Esophagus squamous epithelium (tissue), 5 donors: ENCODE results near the gene SUSD3. TPM values are rescaled to one million over a fixed set of nuclear protein-coding genes. Genes with fewer than 3 reads are reported as not detected.

Source experiments
- DNase-seq: peaks from one replicate; lab custom pipeline; 2025; lab: John Stamatoyannopoulos, UW
- H3K27ac ChIP-seq, 4 donors: fragments of 200-600 bp; sonication (generic); one replicate each; pipeline ENCODE4 v1.5.1; 2016 to 2019; ENCODE audit warnings: mild to moderate bottlenecking in 1 of 4
- H3K27me3 ChIP-seq, 4 donors: fragments of 200-600 bp; sonication (generic); 1 replicate in 3 of 4; 2 replicates in 1 of 4; pipeline versions ENCODE4 v1.5.1 to v1.6.0; 2017 to 2021; ENCODE audit warnings: antibody characterized with exemption in 1 of 4
- H3K36me3 ChIP-seq, 3 donors: fragments of 200-600 bp; sonication (generic); one replicate each; pipeline ENCODE4 v1.5.1; 2016 to 2019
- H3K4me1 ChIP-seq, 3 donors: fragments of 200-600 bp; sonication (generic); one replicate each; pipeline ENCODE4 v1.5.1; 2017 to 2019
- H3K4me3 ChIP-seq, 4 donors: fragments of 200-600 bp; sonication (generic); 1 replicate in 3 of 4; 2 replicates in 1 of 4; pipeline ENCODE4 v1.5.1; 2016 to 2019; ENCODE audit warnings: mild to moderate bottlenecking in 2 of 4, moderate library complexity in 1 of 4
- H3K9me3 ChIP-seq, 3 donors: fragments of 200-600 bp; sonication (generic); one replicate each; pipeline ENCODE4 v1.5.1; 2016 to 2019
- CTCF ChIP-seq, 6 experiments: fragments of 450-650 bp in 4 of 6; fragments of 200-600 bp in 2 of 6; sonication (generic) in 2 of 6; IDR thresholded peaks; one replicate each; pipeline ENCODE4 v1.5.1; 2016 to 2019; ENCODE audit warnings: antibody characterized with exemption in 6 of 6, mild to moderate bottlenecking in 4 of 6, moderate library complexity in 4 of 6
- POLR2A ChIP-seq, 4 donors: fragments of 450-650 bp; IDR thresholded peaks; one replicate each; pipeline ENCODE4 v1.6.1; 2017; ENCODE audit warnings: antibody characterized with exemption in 4 of 4, mild to moderate bottlenecking in 4 of 4, moderate library complexity in 3 of 4
- WGBS, 2 donors: methylation state at CpG; one replicate each; pipeline ENCODE4 v1.1.5; 2018; 5-methylcytosine and 5-hydroxymethylcytosine counted together
- intact Hi-C: fragments of 100-400 bp; cut with DNase I; formaldehyde crosslinking; loops from one replicate; pipeline ENCODE4 v1.15.0; 2022
- total RNA-seq, 4 donors: library from RNA; depleted of rRNA; stranded (reverse); fragments of >200 nt; gene quantifications; one replicate each; pipeline ENCODE4 v1.1.0, GENCODE V29; 2016
- donor health status: DM: yes; HTN: yes; CAD: no.

SUSD3 gene
- total RNA-seq, 4 donors from 2014 or later = 0.22 to 5.8 (median 2.7) TPM

DNA sequence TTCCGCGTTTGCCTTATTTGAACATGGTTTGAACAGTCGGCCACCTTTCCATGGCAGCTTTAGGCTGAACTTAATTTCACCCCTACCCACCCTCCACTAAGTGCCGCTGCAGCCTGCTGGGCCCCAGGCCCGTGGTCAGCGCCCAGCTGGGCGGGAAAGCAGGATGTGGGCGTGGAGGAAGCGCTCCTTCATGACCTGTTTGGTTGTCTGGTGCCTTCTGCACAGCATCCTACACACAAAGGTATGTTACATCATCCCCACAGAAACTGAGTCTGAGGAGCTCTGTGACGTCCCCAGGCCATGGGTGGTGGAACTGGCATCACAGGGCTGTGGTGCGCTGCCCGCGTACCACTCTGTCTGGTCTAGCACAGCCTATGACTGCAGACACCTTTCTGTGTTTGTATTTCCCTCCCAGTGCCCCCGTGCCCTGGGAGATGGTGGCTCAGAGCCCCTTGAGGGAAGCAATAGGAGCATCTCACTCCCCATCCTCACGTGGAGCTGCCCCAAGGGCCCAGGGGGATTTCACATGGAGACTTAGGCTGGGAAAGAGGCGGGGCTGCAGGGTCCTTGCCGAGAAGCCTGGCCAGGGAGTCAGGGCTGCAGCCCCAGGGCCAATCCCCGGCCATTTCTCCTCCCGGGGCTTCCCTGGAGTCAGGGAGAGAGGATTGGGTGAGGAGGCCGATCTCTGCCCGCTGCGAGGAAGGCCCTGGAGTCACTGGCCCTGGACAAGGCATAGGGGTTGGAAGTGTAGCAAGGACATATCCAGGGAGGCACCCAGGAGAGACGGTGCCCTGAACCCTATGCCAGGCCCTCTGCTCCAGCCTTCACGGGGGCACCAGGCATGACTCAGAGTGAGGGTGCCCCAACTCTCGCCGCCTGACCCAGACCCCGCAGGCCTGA is 37.5 kb upstream of the SUSD3 start:
- Histone ChIP-seq H3K9me3 (no peaks in the 10 kb centered on the region), H3K36me3 (peaks cover 0 to 47% (median 0%) of the 10 kb centered on the region in 3 donors), H3K27ac (no peak overlapping the region), H3K27me3 (no peaks in the 10 kb centered on the region), H3K4me3 (no peak overlapping the region), H3K4me1 (no peaks in the 10 kb centered on the region)
- TF ChIP-seq CTCF (IDR thresholded peaks at IDR 0.05) = no peak
- no peak for TF ChIP-seq POLR2A (IDR thresholded peaks at IDR 0.05)
- 55 to 68% methylated on average over 3 to 15 of the region's 27 CpGs for WGBS, 2 donors
- intact Hi-C loops = no loop called here
- no peak for DNase-seq

DNA sequence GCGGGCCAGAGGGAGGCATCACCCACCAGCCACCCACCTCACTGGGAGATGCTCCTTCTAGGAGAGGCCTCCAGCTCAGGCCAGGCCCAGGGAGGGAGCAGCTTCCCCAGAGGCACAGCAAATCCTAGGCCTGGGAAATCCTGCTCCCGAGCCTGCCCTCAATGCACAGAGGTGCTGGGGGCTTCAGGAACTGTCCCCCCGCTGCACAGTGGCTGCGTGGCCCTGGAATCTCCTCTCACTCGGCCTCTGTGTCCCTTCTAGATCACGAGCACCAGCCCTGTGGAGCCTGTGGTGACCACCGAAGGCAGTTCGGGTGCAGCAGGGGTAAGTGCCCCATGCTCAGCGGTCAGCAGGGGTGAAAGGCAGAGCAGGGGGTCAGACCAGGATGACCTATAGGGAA is 36.4 kb upstream of the SUSD3 start:
- H3K9me3 ChIP-seq = no peaks in the 10 kb centered on the region
- peaks cover 0 to 46% (median 0%) of the 10 kb centered on the region in 3 donors for H3K36me3 ChIP-seq
- no peaks in the 10 kb centered on the region for H3K27me3 ChIP-seq
- WGBS, 2 donors = 83 to 100% methylated on average over 2 of the region's 9 CpGs
- TF ChIP-seq CTCF (IDR thresholded peaks at IDR 0.05) (no peak), POLR2A (IDR thresholded peaks at IDR 0.05) (no peak)
- H3K4me3 ChIP-seq = no peak overlapping the region
- no peak overlapping the region for H3K27ac ChIP-seq
- DNase-seq = no peak
- intact Hi-C loops = no loop called here
- no peaks in the 10 kb centered on the region for H3K4me1 ChIP-seq

GRCh38 chr9:93022721-93023520 is 35.6 kb upstream of the SUSD3 start:
- Histone ChIP-seq H3K9me3 (no peaks in the 10 kb centered on the region), H3K36me3 (peaks cover 0 to 38% (median 0%) of the 10 kb centered on the region in 3 donors), H3K4me1 (no peaks in the 10 kb centered on the region), H3K4me3 (no peak overlapping the region), H3K27ac (no peak overlapping the region), H3K27me3 (no peaks in the 10 kb centered on the region)
- no peak for TF ChIP-seq CTCF (IDR thresholded peaks at IDR 0.05)
- no peak for TF ChIP-seq POLR2A (IDR thresholded peaks at IDR 0.05)
- WGBS, 2 donors = 85 to 89% methylated on average over 12 to 20 of the region's 23 CpGs
- no peak for DNase-seq
- intact Hi-C loops = no loop called here

DNA sequence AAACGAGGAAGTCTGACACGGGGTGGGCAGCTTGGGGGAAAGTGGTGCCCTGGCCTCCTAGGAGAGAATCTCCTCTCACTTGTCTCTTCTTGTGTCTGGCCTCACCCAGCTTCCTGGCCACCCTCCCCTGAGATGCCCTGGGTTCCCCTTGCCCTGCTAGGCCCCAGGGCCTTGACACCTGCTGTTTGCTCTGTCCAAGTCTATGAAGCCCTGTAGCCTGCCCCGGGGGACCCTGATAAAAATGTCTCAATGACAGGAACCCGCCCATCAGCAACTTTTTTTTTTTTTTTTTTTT is 35.0 kb upstream of the SUSD3 start:
- no peaks in the 10 kb centered on the region for H3K27me3 ChIP-seq
- H3K27ac ChIP-seq = no peak overlapping the region
- H3K36me3 ChIP-seq = peaks cover 0 to 34% (median 0%) of the 10 kb centered on the region in 3 donors
- intact Hi-C loops = no loop called here
- no peak overlapping the region for H3K4me3 ChIP-seq
- WGBS, 2 donors = 48 to 81% methylated on average over 2 of the region's 4 CpGs
- DNase-seq = no peak
- H3K9me3 ChIP-seq = no peaks in the 10 kb centered on the region
- H3K4me1 ChIP-seq = no peaks in the 10 kb centered on the region
- TF ChIP-seq CTCF (IDR thresholded peaks at IDR 0.05) = no peak
- no peak for TF ChIP-seq POLR2A (IDR thresholded peaks at IDR 0.05)

DNA sequence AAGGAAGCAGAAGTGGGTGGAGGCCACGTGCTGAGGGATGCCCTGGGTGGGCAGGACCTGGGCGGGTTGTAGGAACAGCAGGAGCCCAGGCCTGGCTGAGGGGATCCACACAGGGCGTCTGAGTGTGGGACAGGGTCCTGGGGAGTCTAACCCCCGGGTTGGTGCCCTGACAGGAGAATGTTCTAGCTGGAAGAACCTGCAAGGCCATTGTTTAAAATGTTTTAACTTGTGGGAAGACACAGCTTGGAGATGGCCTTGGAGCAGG is 33.9 kb upstream of the SUSD3 start:
- no peak for DNase-seq
- Histone ChIP-seq H3K4me3 (no peak overlapping the region), H3K36me3 (peaks cover 0 to 30% (median 0%) of the 10 kb centered on the region in 3 donors), H3K9me3 (no peaks in the 10 kb centered on the region), H3K4me1 (no peaks in the 10 kb centered on the region), H3K27ac (no peak overlapping the region), H3K27me3 (no peaks in the 10 kb centered on the region)
- 78 to 80% methylated on average over 4 of the region's 4 CpGs for WGBS, 2 donors
- no peak for TF ChIP-seq POLR2A (IDR thresholded peaks at IDR 0.05)
- no peak for TF ChIP-seq CTCF (IDR thresholded peaks at IDR 0.05)
- intact Hi-C loops = no loop called here
